ENCODE data around the gene DIO1. TPM values are rescaled to one million over a fixed set of nuclear protein-coding genes. Genes with fewer than 3 reads are reported as not detected.

DIO1 gene
- total and polyA plus RNA-seq, 9 of the 15 experiments (the other 6 are each of a cell fraction or from before 2014, with no cell fraction given) = not detected

DNA sequence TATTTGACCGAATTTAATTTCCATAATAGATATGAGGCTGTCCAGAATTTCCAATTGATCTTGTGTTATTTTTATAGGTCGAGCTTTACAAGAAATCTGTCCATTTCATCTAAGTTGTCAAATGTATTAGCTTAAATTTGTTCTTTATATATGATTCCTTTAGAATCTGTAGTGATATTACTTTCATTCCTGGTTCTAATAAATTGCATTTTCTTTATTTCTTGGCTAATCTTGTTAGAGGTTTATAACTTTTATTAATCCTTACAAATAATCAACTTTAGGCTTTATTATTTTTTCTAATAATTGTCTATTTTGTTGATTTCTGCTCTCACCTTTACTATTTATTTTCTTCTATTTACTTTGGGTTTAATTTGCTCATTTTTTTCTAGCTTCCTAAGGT, 37.5 kb downstream of the DIO1 start:
- Histone ChIP-seq H3K4me2 (ENCODE audit: insufficient read depth, low read length) (no peak overlapping the region), H3K9me1 (ENCODE audit: control insufficient read depth, insufficient read depth, low read length) (no peaks in the 10 kb centered on the region), H3K27ac (ENCODE audit: extremely low read depth, low read depth, low read length) (no peak overlapping the region), H4K20me1 (replicated peaks; ENCODE audit: control insufficient read depth, insufficient read depth, low read length) (no peaks in the 10 kb centered on the region), H2AFZ (ENCODE audit: low read depth, low read length) (no peak overlapping the region), H3K36me3 (ENCODE audit: control insufficient read depth, insufficient read depth, low read length) (peaks cover 61% of the 10 kb centered on the region), H3K79me2 (ENCODE audit: control insufficient read depth, insufficient read depth, low read length) (peaks cover 3% of the 10 kb centered on the region; the same call in 1 of the 3 replicates), H3K27me3 (ENCODE audit: control insufficient read depth in 2 of 2, insufficient read depth in 2 of 2, low read length in 2 of 2) (no peaks in the 10 kb centered on the region), H3K4me3 (no peak overlapping the region), H3K4me1 (replicated peaks in 1 of 2; ENCODE audit: control insufficient read depth in 2 of 2, insufficient read depth in 2 of 2, low read length in 2 of 2) (no peaks in the 10 kb centered on the region; a peak in 1 of 5 replicates), H3K9me3 (replicated peaks; ENCODE audit: control insufficient read depth, insufficient read depth, low read depth, low read length) (peaks cover 12% of the 10 kb centered on the region), H3K9ac (ENCODE audit: insufficient read depth in 1 of 2, low read depth in 2 of 2, low read length in 2 of 2) (no peak overlapping the region)
- ATAC-seq (no peak), FAIRE-seq (no peak), DNase-seq (ENCODE audit: extremely low read depth in 1 of 4, low spot score in 3 of 4) (no peak)
- in situ Hi-C loops (cut with MboI) = no loop called here
- WGBS (ENCODE audit: insufficient coverage, low coverage, missing lambda C conversion rate) = 89% methylated on average over 2 of the region's 2 CpGs
- POLR2A ChIA-PET = interaction anchor here (0.7 to 1.4 kb wide), 2 partner anchors 12 to 14 kb away, joined by 3 to 5 read pairs; no protein-coding TSS in a partner anchor
- BruUV-seq (replicated peaks) = no TSS peak
- CTCF ChIA-PET (ENCODE audit: low intra/inter-chr PET ratio) = no interaction called here
- TF ChIP-seq JUND (IDR thresholded peaks at IDR 0.05; ENCODE audit: borderline replicate concordance, low read depth, low read length) (no peak), JUND (tag; IDR thresholded peaks at IDR 0.05; ENCODE audit: borderline replicate concordance, low read depth, low read length) (no peak)
- TF ChIP-seq, protein P1, sequence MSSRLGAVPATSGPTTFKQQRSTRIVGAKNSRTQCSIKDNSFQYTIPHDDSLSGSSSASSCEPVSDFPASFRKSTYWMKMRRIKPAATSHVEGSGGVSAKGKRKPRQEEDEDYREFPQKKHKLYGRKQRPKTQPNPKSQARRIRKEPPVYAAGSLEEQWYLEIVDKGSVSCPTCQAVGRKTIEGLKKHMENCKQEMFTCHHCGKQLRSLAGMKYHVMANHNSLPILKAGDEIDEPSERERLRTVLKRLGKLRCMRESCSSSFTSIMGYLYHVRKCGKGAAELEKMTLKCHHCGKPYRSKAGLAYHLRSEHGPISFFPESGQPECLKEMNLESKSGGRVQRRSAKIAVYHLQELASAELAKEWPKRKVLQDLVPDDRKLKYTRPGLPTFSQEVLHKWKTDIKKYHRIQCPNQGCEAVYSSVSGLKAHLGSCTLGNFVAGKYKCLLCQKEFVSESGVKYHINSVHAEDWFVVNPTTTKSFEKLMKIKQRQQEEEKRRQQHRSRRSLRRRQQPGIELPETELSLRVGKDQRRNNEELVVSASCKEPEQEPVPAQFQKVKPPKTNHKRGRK (tag; IDR thresholded peaks at IDR 0.05) = peak; percentile 44; the same call in 1 of the 2 replicates
- intact Hi-C loops (cut with micrococcal nuclease) = no loop called here
